ENCODE measurements around the gene ZSWIM5. TPM values are rescaled to one million over a fixed set of nuclear protein-coding genes. Genes with fewer than 3 reads are reported as not detected.

ZSWIM5 gene
- polyA plus RNA-seq, 1 donor (not counting 4 experiments of a cell fraction or from before 2014, with no cell fraction given): 0.03 TPM

- no peak overlapping the region for H3K4me2 ChIP-seq (ENCODE audit: control insufficient read depth, extremely low read depth, insufficient read depth, low read depth, low read length)
- dilution Hi-C loops (cut with MboI; ENCODE audit: extremely low pct_ligation_motif_present, low sequenced_read_pairs): no loop called here
- no peak for TF ChIP-seq EZH2 (IDR thresholded peaks at IDR 0.05; ENCODE audit: low read length)
- no peaks in the 10 kb centered on the region for H3K36me3 ChIP-seq (ENCODE audit: control insufficient read depth in 2 of 2, extremely low read depth in 1 of 2, insufficient read depth in 2 of 2, low read length in 2 of 2)
- H2AFZ ChIP-seq (ENCODE audit: control insufficient read depth, low read length): no peak overlapping the region
- no peak for DNase-seq (ENCODE audit: low read depth, low spot score)
- H3K9ac ChIP-seq (ENCODE audit: control insufficient read depth, extremely low read depth, insufficient read depth, low read length): no peak overlapping the region
- no peaks in the 10 kb centered on the region for H3K9me3 ChIP-seq (ENCODE audit: control insufficient read depth, low read depth, low read length)
- no peak overlapping the region for H3K27ac ChIP-seq (ENCODE audit: control insufficient read depth, insufficient read depth, low read length)
- H3K4me3 ChIP-seq (ENCODE audit: control insufficient read depth in 2 of 3, extremely low read depth in 1 of 3, insufficient read depth in 2 of 3, low read depth in 1 of 3, low read length in 3 of 3): no peak overlapping the region
- H3K4me1 ChIP-seq (ENCODE audit: control insufficient read depth, extremely low read depth, insufficient read depth, low read length): no peaks in the 10 kb centered on the region
- H3K9me1 ChIP-seq (ENCODE audit: control insufficient read depth, extremely low read depth, insufficient read depth, low read length): no peaks in the 10 kb centered on the region
- H3K27me3 ChIP-seq (ENCODE audit: control insufficient read depth, extremely low read depth, insufficient read depth, low read length): no peaks in the 10 kb centered on the region
- no peaks in the 10 kb centered on the region for H3K79me2 ChIP-seq (ENCODE audit: control insufficient read depth, insufficient read depth, low read length)
- FAIRE-seq: no peak
- H4K20me1 ChIP-seq (ENCODE audit: control insufficient read depth, extremely low read depth, insufficient read depth, low read length): no peaks in the 10 kb centered on the region
Observed at GRCh38 chr1:45038240-45038639, 168.2 kb downstream of the ZSWIM5 start.

DNA sequence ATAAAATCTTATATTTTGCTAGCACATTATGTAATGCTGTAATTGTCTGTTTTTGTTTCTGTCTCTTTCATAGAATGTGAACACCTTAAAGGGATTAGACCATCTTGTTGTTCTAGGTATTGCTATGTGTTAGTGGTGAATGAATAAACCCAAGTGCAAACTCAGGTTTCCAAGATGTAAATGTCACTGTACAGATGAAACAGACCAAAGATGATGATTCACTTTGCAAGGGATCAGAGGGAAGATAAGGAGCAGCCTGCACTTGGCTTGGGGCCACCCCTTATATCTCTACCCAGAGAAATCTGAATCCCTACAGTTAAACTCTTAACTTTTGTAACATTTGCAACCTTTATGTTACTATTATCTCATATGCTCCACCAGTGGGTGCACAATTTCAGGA lies 168.9 kb downstream of the ZSWIM5 start:
- dilution Hi-C loops (cut with MboI; ENCODE audit: extremely low pct_ligation_motif_present, low sequenced_read_pairs): no loop called here
- Histone ChIP-seq H2AFZ (ENCODE audit: control insufficient read depth, low read length) (no peak overlapping the region), H3K36me3 (ENCODE audit: control insufficient read depth in 2 of 2, extremely low read depth in 1 of 2, insufficient read depth in 2 of 2, low read length in 2 of 2) (no peaks in the 10 kb centered on the region), H4K20me1 (ENCODE audit: control insufficient read depth, extremely low read depth, insufficient read depth, low read length) (no peaks in the 10 kb centered on the region), H3K9me3 (ENCODE audit: control insufficient read depth, low read depth, low read length) (no peaks in the 10 kb centered on the region), H3K4me1 (ENCODE audit: control insufficient read depth, extremely low read depth, insufficient read depth, low read length) (no peaks in the 10 kb centered on the region), H3K27me3 (ENCODE audit: control insufficient read depth, extremely low read depth, insufficient read depth, low read length) (no peaks in the 10 kb centered on the region), H3K9ac (ENCODE audit: control insufficient read depth, extremely low read depth, insufficient read depth, low read length) (no peak overlapping the region), H3K9me1 (ENCODE audit: control insufficient read depth, extremely low read depth, insufficient read depth, low read length) (no peaks in the 10 kb centered on the region), H3K79me2 (ENCODE audit: control insufficient read depth, insufficient read depth, low read length) (no peaks in the 10 kb centered on the region), H3K27ac (ENCODE audit: control insufficient read depth, insufficient read depth, low read length) (no peak overlapping the region), H3K4me3 (ENCODE audit: control insufficient read depth in 2 of 3, extremely low read depth in 1 of 3, insufficient read depth in 2 of 3, low read depth in 1 of 3, low read length in 3 of 3) (no peak overlapping the region), H3K4me2 (ENCODE audit: control insufficient read depth, extremely low read depth, insufficient read depth, low read depth, low read length) (no peak overlapping the region)
- TF ChIP-seq, protein P1, sequence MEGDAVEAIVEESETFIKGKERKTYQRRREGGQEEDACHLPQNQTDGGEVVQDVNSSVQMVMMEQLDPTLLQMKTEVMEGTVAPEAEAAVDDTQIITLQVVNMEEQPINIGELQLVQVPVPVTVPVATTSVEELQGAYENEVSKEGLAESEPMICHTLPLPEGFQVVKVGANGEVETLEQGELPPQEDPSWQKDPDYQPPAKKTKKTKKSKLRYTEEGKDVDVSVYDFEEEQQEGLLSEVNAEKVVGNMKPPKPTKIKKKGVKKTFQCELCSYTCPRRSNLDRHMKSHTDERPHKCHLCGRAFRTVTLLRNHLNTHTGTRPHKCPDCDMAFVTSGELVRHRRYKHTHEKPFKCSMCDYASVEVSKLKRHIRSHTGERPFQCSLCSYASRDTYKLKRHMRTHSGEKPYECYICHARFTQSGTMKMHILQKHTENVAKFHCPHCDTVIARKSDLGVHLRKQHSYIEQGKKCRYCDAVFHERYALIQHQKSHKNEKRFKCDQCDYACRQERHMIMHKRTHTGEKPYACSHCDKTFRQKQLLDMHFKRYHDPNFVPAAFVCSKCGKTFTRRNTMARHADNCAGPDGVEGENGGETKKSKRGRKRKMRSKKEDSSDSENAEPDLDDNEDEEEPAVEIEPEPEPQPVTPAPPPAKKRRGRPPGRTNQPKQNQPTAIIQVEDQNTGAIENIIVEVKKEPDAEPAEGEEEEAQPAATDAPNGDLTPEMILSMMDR (optimal IDR thresholded peaks at IDR 0.05 in 1 of 3, IDR thresholded peaks at IDR 0.05 in 1 of 3, conservative IDR thresholded peaks at IDR 0.05 in 1 of 3; ENCODE audit: extremely low read depth in 1 of 3, insufficient read depth in 2 of 3, low read length in 3 of 3): no peak
- no peak for TF ChIP-seq EZH2 (IDR thresholded peaks at IDR 0.05; ENCODE audit: low read length)
- DNase-seq (ENCODE audit: low read depth, low spot score) (no peak), FAIRE-seq (no peak)

GRCh38 chr1:45035631-45036301 lies 170.6 kb downstream of the ZSWIM5 start:
- no peaks in the 10 kb centered on the region for H3K27me3 ChIP-seq (ENCODE audit: control insufficient read depth, extremely low read depth, insufficient read depth, low read length)
- dilution Hi-C loops (cut with MboI; ENCODE audit: extremely low pct_ligation_motif_present, low sequenced_read_pairs): no loop called here
- H3K79me2 ChIP-seq (ENCODE audit: control insufficient read depth, insufficient read depth, low read length): no peaks in the 10 kb centered on the region
- H3K4me3 ChIP-seq (ENCODE audit: control insufficient read depth in 2 of 3, extremely low read depth in 1 of 3, insufficient read depth in 2 of 3, low read depth in 1 of 3, low read length in 3 of 3): no peak overlapping the region
- no peaks in the 10 kb centered on the region for H3K9me3 ChIP-seq (ENCODE audit: control insufficient read depth, low read depth, low read length)
- no peak overlapping the region for H3K27ac ChIP-seq (ENCODE audit: control insufficient read depth, insufficient read depth, low read length)
- TF ChIP-seq EZH2 (IDR thresholded peaks at IDR 0.05; ENCODE audit: low read length): no peak
- TF ChIP-seq, protein P1 (optimal IDR thresholded peaks at IDR 0.05 in 1 of 3, IDR thresholded peaks at IDR 0.05 in 1 of 3, conservative IDR thresholded peaks at IDR 0.05 in 1 of 3; ENCODE audit: extremely low read depth in 1 of 3, insufficient read depth in 2 of 3, low read length in 3 of 3): no peak
- no peak overlapping the region for H3K9ac ChIP-seq (ENCODE audit: control insufficient read depth, extremely low read depth, insufficient read depth, low read length)
- H3K36me3 ChIP-seq (ENCODE audit: control insufficient read depth in 2 of 2, extremely low read depth in 1 of 2, insufficient read depth in 2 of 2, low read length in 2 of 2): no peaks in the 10 kb centered on the region
- no peaks in the 10 kb centered on the region for H3K4me1 ChIP-seq (ENCODE audit: control insufficient read depth, extremely low read depth, insufficient read depth, low read length)
- FAIRE-seq (no peak), DNase-seq (ENCODE audit: low read depth, low spot score) (no peak)
- no peaks in the 10 kb centered on the region for H3K9me1 ChIP-seq (ENCODE audit: control insufficient read depth, extremely low read depth, insufficient read depth, low read length)
- no peak overlapping the region for H2AFZ ChIP-seq (ENCODE audit: control insufficient read depth, low read length)
- no peak overlapping the region for H3K4me2 ChIP-seq (ENCODE audit: control insufficient read depth, extremely low read depth, insufficient read depth, low read depth, low read length)
- no peaks in the 10 kb centered on the region for H4K20me1 ChIP-seq (ENCODE audit: control insufficient read depth, extremely low read depth, insufficient read depth, low read length)

All from keratinocyte (primary cell).